ENCODE data around the gene DLST. TPM values are rescaled to one million over a fixed set of nuclear protein-coding genes. Genes with fewer than 3 reads are reported as not detected.

Gene DLST
- total RNA-seq, 4 donors from 2014 or later: 79.1 to 190 (median 97.2) TPM

GRCh38 chr14:74945261-74945851, 63.6 kb downstream of the DLST start:
- Histone ChIP-seq H3K27me3 (no peaks in the 10 kb centered on the region), H3K4me3 (no peak overlapping the region), H3K27ac (no peak overlapping the region), H3K36me3 (peaks cover 5% of the 10 kb centered on the region), H3K9me3 (no peaks in the 10 kb centered on the region), H3K4me1 (peaks cover 49% of the 10 kb centered on the region)
- TF ChIP-seq EP300 (IDR thresholded peaks at IDR 0.05) (no peak), POLR2A (IDR thresholded peaks at IDR 0.05) (no peak), POLR2AphosphoS5 (IDR thresholded peaks at IDR 0.05) (no peak), CTCF (IDR thresholded peaks at IDR 0.05) (peak; percentile 14 to 35)
- WGBS: 70% methylated on average over 17 of the region's 17 CpGs
- no peak for DNase-seq (ENCODE audit: low spot score in 2 of 2)

- Histone ChIP-seq H3K4me3 (no peak overlapping the region), H3K9me3 (no peaks in the 10 kb centered on the region), H3K27ac (no peak overlapping the region), H3K36me3 (peaks cover 5% of the 10 kb centered on the region), H3K4me1 (peaks cover 43% of the 10 kb centered on the region), H3K27me3 (no peaks in the 10 kb centered on the region)
- TF ChIP-seq CTCF (IDR thresholded peaks at IDR 0.05) (peak; percentile 84 to 89), EP300 (IDR thresholded peaks at IDR 0.05) (no peak), POLR2A (IDR thresholded peaks at IDR 0.05) (no peak), POLR2AphosphoS5 (IDR thresholded peaks at IDR 0.05) (no peak)
- 39% methylated on average over 17 of the region's 17 CpGs for WGBS
- no peak for DNase-seq (ENCODE audit: low spot score in 2 of 2)
Measured at GRCh38 chr14:74945852-74946658, 64.3 kb downstream of the DLST start.

GRCh38 chr14:74946659-74947281, 65.1 kb downstream of the DLST start:
- H3K27ac ChIP-seq: no peak overlapping the region
- WGBS: 24% methylated on average over 5 of the region's 5 CpGs
- peaks cover 37% of the 10 kb centered on the region for H3K4me1 ChIP-seq
- TF ChIP-seq POLR2AphosphoS5 (IDR thresholded peaks at IDR 0.05) (no peak), CTCF (IDR thresholded peaks at IDR 0.05) (no peak), POLR2A (IDR thresholded peaks at IDR 0.05) (no peak)
- H3K27me3 ChIP-seq: no peaks in the 10 kb centered on the region
- peaks cover 5% of the 10 kb centered on the region for H3K36me3 ChIP-seq
- H3K9me3 ChIP-seq: no peaks in the 10 kb centered on the region
- no peak overlapping the region for H3K4me3 ChIP-seq
- DNase-seq (ENCODE audit: low spot score in 2 of 2): no peak

- Histone ChIP-seq H3K27me3 (no peaks in the 10 kb centered on the region), H3K36me3 (peaks cover 5% of the 10 kb centered on the region), H3K4me1 (peaks cover 36% of the 10 kb centered on the region), H3K27ac (no peak overlapping the region), H3K4me3 (no peak overlapping the region), H3K9me3 (no peaks in the 10 kb centered on the region)
- WGBS: 47% methylated on average over 13 of the region's 13 CpGs
- TF ChIP-seq EP300 (IDR thresholded peaks at IDR 0.05): no peak
- TF ChIP-seq POLR2AphosphoS5 (IDR thresholded peaks at IDR 0.05): no peak
- TF ChIP-seq CTCF (IDR thresholded peaks at IDR 0.05): no peak
- no peak for TF ChIP-seq POLR2A (IDR thresholded peaks at IDR 0.05)
- no peak for DNase-seq (ENCODE audit: low spot score in 2 of 2)
Measured at GRCh38 chr14:74947353-74948227, 65.9 kb downstream of the DLST start.

All from suprapubic skin (tissue), 4 donors.